ENCODE results near the gene FBH1. TPM values are rescaled to one million over a fixed set of nuclear protein-coding genes. Genes with fewer than 3 reads are reported as not detected.
A peak's percentile ranks its signal among the peaks of the same experiment; 100 is the strongest.
"Not testable (repeated sequence)": the region's sequence is repeated elsewhere in the genome, so short reads cannot be mapped to it uniquely, and the experiment has no call there.

Gene FBH1
- total and polyA plus RNA-seq, 4 donors, result 52.8 to 95.5 (median 65.8) TPM

GRCh38 chr10:5942474-5942873, 52.4 kb downstream of the FBH1 start:
- Histone ChIP-seq H3K27ac (ENCODE audit: low read depth, low read length) (peak overlapping the region; percentile 33), H3K4me1 (ENCODE audit: control insufficient read depth, insufficient read depth, low read length) (peaks cover 33% of the 10 kb centered on the region), H3K4me3 (ENCODE audit: low read depth, low read length) (no peak overlapping the region), H3K36me3 (ENCODE audit: control insufficient read depth, insufficient read depth, low read length) (peaks cover 15% of the 10 kb centered on the region), H3K9me3 (ENCODE audit: control insufficient read depth, insufficient read depth, low read length) (no peaks in the 10 kb centered on the region), H3K27me3 (ENCODE audit: control insufficient read depth, insufficient read depth, low read length) (no peaks in the 10 kb centered on the region)
- WGBS (ENCODE audit: insufficient coverage), result 81% methylated on average over 15 of the region's 16 CpGs
- DNase-seq (ENCODE audit: low read depth in 4 of 6, low spot score in 6 of 6), result peak in 1 of 6 donors; percentile 17

GRCh38 chr10:5943536-5943935, 53.5 kb downstream of the FBH1 start:
- H3K9me3 ChIP-seq (ENCODE audit: control insufficient read depth, insufficient read depth, low read length), result no peaks in the 10 kb centered on the region
- 80% methylated on average over 4 of the region's 15 CpGs for WGBS (ENCODE audit: insufficient coverage)
- H3K27ac ChIP-seq (ENCODE audit: low read depth, low read length), result peak overlapping the region; percentile 73
- H3K4me3 ChIP-seq (ENCODE audit: low read depth, low read length), result no peak overlapping the region
- no peak for DNase-seq (ENCODE audit: low read depth in 4 of 6, low spot score in 6 of 6)
- H3K36me3 ChIP-seq (ENCODE audit: control insufficient read depth, insufficient read depth, low read length), result peaks cover 6% of the 10 kb centered on the region
- H3K4me1 ChIP-seq (ENCODE audit: control insufficient read depth, insufficient read depth, low read length), result peaks cover 33% of the 10 kb centered on the region
- no peaks in the 10 kb centered on the region for H3K27me3 ChIP-seq (ENCODE audit: control insufficient read depth, insufficient read depth, low read length)

- Histone ChIP-seq H3K9me3 (ENCODE audit: control insufficient read depth, insufficient read depth, low read length) (no peaks in the 10 kb centered on the region), H3K4me1 (ENCODE audit: control insufficient read depth, insufficient read depth, low read length) (peaks cover 37% of the 10 kb centered on the region), H3K27ac (ENCODE audit: low read depth, low read length) (peak overlapping the region; percentile 73), H3K27me3 (ENCODE audit: control insufficient read depth, insufficient read depth, low read length) (peaks cover 4% of the 10 kb centered on the region), H3K4me3 (ENCODE audit: low read depth, low read length) (no peak overlapping the region), H3K36me3 (ENCODE audit: control insufficient read depth, insufficient read depth, low read length) (peaks cover 2% of the 10 kb centered on the region)
- peak in 3 of 6 donors; percentile 15 to 75 (median 24) for DNase-seq (ENCODE audit: low read depth in 4 of 6, low spot score in 6 of 6)
- 58% methylated on average over 4 of the region's 7 CpGs for WGBS (ENCODE audit: insufficient coverage)
Observed at GRCh38 chr10:5944389-5945189, 54.5 kb downstream of the FBH1 start.

- Histone ChIP-seq H3K4me1 (ENCODE audit: control insufficient read depth, insufficient read depth, low read length) (peaks cover 37% of the 10 kb centered on the region), H3K36me3 (ENCODE audit: control insufficient read depth, insufficient read depth, low read length) (peaks cover 2% of the 10 kb centered on the region), H3K27me3 (ENCODE audit: control insufficient read depth, insufficient read depth, low read length) (peaks cover 4% of the 10 kb centered on the region), H3K4me3 (ENCODE audit: low read depth, low read length) (no peak overlapping the region), H3K9me3 (ENCODE audit: control insufficient read depth, insufficient read depth, low read length) (no peaks in the 10 kb centered on the region), H3K27ac (ENCODE audit: low read depth, low read length) (peak overlapping the region; percentile 40)
- WGBS (ENCODE audit: insufficient coverage), result 76% methylated on average over 9 of the region's 9 CpGs
- DNase-seq (ENCODE audit: low read depth in 4 of 6, low spot score in 6 of 6), result no peak
Observed at GRCh38 chr10:5945190-5945509, 55.1 kb downstream of the FBH1 start.

GRCh38 chr10:5945561-5946418, 55.7 kb downstream of the FBH1 start:
- Histone ChIP-seq H3K9me3 (ENCODE audit: control insufficient read depth, insufficient read depth, low read length) (no peaks in the 10 kb centered on the region), H3K36me3 (ENCODE audit: control insufficient read depth, insufficient read depth, low read length) (no peaks in the 10 kb centered on the region), H3K4me1 (ENCODE audit: control insufficient read depth, insufficient read depth, low read length) (peaks cover 37% of the 10 kb centered on the region), H3K27ac (ENCODE audit: low read depth, low read length) (peak overlapping the region; percentile 40), H3K27me3 (ENCODE audit: control insufficient read depth, insufficient read depth, low read length) (peaks cover 4% of the 10 kb centered on the region), H3K4me3 (ENCODE audit: low read depth, low read length) (no peak overlapping the region)
- 85% methylated on average over 15 of the region's 21 CpGs for WGBS (ENCODE audit: insufficient coverage)
- peak in 1 of 6 donors; percentile 40 for DNase-seq (ENCODE audit: low read depth in 4 of 6, low spot score in 6 of 6)

- Histone ChIP-seq H3K27ac (ENCODE audit: low read depth, low read length) (peak overlapping the region; percentile 40), H3K4me1 (ENCODE audit: control insufficient read depth, insufficient read depth, low read length) (peaks cover 36% of the 10 kb centered on the region)
- not testable (repeated sequence) for DNase-seq (ENCODE audit: low read depth in 4 of 6, low spot score in 6 of 6); H3K9me3 ChIP-seq (ENCODE audit: control insufficient read depth, insufficient read depth, low read length); H3K36me3 ChIP-seq (ENCODE audit: control insufficient read depth, insufficient read depth, low read length); H3K27me3 ChIP-seq (ENCODE audit: control insufficient read depth, insufficient read depth, low read length); H3K4me3 ChIP-seq (ENCODE audit: low read depth, low read length)
- WGBS (ENCODE audit: insufficient coverage), result 92% methylated on average over 2 of the region's 10 CpGs
Observed at GRCh38 chr10:5946419-5946775, 56.4 kb downstream of the FBH1 start.

GRCh38 chr10:5946786-5947185, 56.7 kb downstream of the FBH1 start:
- H3K9me3 ChIP-seq (ENCODE audit: control insufficient read depth, insufficient read depth, low read length), result no peaks in the 10 kb centered on the region
- no peak for DNase-seq (ENCODE audit: low read depth in 4 of 6, low spot score in 6 of 6)
- H3K27me3 ChIP-seq (ENCODE audit: control insufficient read depth, insufficient read depth, low read length), result peaks cover 4% of the 10 kb centered on the region
- H3K36me3 ChIP-seq (ENCODE audit: control insufficient read depth, insufficient read depth, low read length), result no peaks in the 10 kb centered on the region
- H3K27ac ChIP-seq (ENCODE audit: low read depth, low read length), result no peak overlapping the region
- H3K4me3 ChIP-seq (ENCODE audit: low read depth, low read length), result no peak overlapping the region
- H3K4me1 ChIP-seq (ENCODE audit: control insufficient read depth, insufficient read depth, low read length), result peaks cover 33% of the 10 kb centered on the region
- WGBS (ENCODE audit: insufficient coverage), result 93% methylated on average over 5 of the region's 8 CpGs

- H3K4me1 ChIP-seq (ENCODE audit: control insufficient read depth, insufficient read depth, low read length), result peaks cover 28% of the 10 kb centered on the region
- H3K27me3 ChIP-seq (ENCODE audit: control insufficient read depth, insufficient read depth, low read length), result peaks cover 4% of the 10 kb centered on the region
- DNase-seq (ENCODE audit: low read depth in 4 of 6, low spot score in 6 of 6), result no peak
- WGBS (ENCODE audit: insufficient coverage), result 94% methylated on average over 15 of the region's 17 CpGs
- H3K36me3 ChIP-seq (ENCODE audit: control insufficient read depth, insufficient read depth, low read length), result no peaks in the 10 kb centered on the region
- no peak overlapping the region for H3K27ac ChIP-seq (ENCODE audit: low read depth, low read length)
- H3K9me3 ChIP-seq (ENCODE audit: control insufficient read depth, insufficient read depth, low read length), result no peaks in the 10 kb centered on the region
- no peak overlapping the region for H3K4me3 ChIP-seq (ENCODE audit: low read depth, low read length)
Observed at GRCh38 chr10:5947471-5948207, 57.6 kb downstream of the FBH1 start.

- 95% methylated on average over 3 of the region's 6 CpGs for WGBS (ENCODE audit: insufficient coverage)
- H3K27ac ChIP-seq (ENCODE audit: low read depth, low read length), result no peak overlapping the region
- no peaks in the 10 kb centered on the region for H3K9me3 ChIP-seq (ENCODE audit: control insufficient read depth, insufficient read depth, low read length)
- DNase-seq (ENCODE audit: low read depth in 4 of 6, low spot score in 6 of 6), result no peak
- no peak overlapping the region for H3K4me3 ChIP-seq (ENCODE audit: low read depth, low read length)
- H3K4me1 ChIP-seq (ENCODE audit: control insufficient read depth, insufficient read depth, low read length), result peaks cover 24% of the 10 kb centered on the region
- H3K27me3 ChIP-seq (ENCODE audit: control insufficient read depth, insufficient read depth, low read length), result peaks cover 4% of the 10 kb centered on the region
- no peaks in the 10 kb centered on the region for H3K36me3 ChIP-seq (ENCODE audit: control insufficient read depth, insufficient read depth, low read length)
Observed at GRCh38 chr10:5948208-5948585, 58.2 kb downstream of the FBH1 start.

All from spinal cord (tissue), 10 donors.